Fibroblast of lung (primary cell): ENCODE measurements around the gene CRYGA. TPM values are rescaled to one million over a fixed set of nuclear protein-coding genes. Genes with fewer than 3 reads are reported as not detected.

Experiments
- DNase-seq, 2 donors: peaks; one replicate each; pipeline versions ENCODE4 v3.0.0 to v3.0.0-alpha.2; 2010; ENCODE audit warnings: low read depth in 2 of 2
- H2AFZ ChIP-seq: 2 replicates; pipeline ENCODE4 v1.5.1; 2012; ENCODE audit warnings: low read length, control low read depth, inconsistent platforms
- H3K27ac ChIP-seq: 2 replicates; pipeline ENCODE4 v1.5.1; 2011; ENCODE audit warnings: low read length, control low read depth; ENCODE audit not compliant: insufficient read depth
- H3K27me3 ChIP-seq: 2 replicates; pipeline ENCODE4 v1.5.1; 2011; ENCODE audit warnings: mild to moderate bottlenecking, low read length; ENCODE audit not compliant: control insufficient read depth, insufficient read depth
- H3K36me3 ChIP-seq: 2 replicates; pipeline ENCODE4 v1.5.1; 2011; ENCODE audit warnings: low read length; ENCODE audit not compliant: control insufficient read depth, insufficient read depth
- H3K4me1 ChIP-seq: 2 replicates; pipeline ENCODE4 v1.5.1; 2011; ENCODE audit warnings: low read length; ENCODE audit not compliant: control insufficient read depth, insufficient read depth; ENCODE audit errors: extremely low read depth
- H3K4me2 ChIP-seq: 2 replicates; pipeline ENCODE4 v1.5.1; 2011; ENCODE audit warnings: low read length, control low read depth; ENCODE audit not compliant: insufficient read depth; ENCODE audit errors: extremely low read depth
- H3K4me3 ChIP-seq, 4 experiments: fragments of 200-600 bp in 1 of 4; sonication (generic) in 1 of 4; replicated peaks in 1 of 4; 2 replicates each; pipeline ENCODE4 v1.5.1; 2011 to 2016; ENCODE audit warnings: low read length in 4 of 4, low read depth in 3 of 4, mild to moderate bottlenecking in 3 of 4, control low read depth in 2 of 4, inconsistent platforms in 1 of 4, mixed read lengths in 1 of 4; ENCODE audit not compliant: insufficient read depth in 1 of 4; ENCODE audit errors: control extremely low read depth in 1 of 4
- H3K79me2 ChIP-seq: 2 replicates; pipeline ENCODE4 v1.5.1; 2012; ENCODE audit warnings: mild to moderate bottlenecking, low read length, inconsistent platforms; ENCODE audit not compliant: control insufficient read depth, insufficient read depth
- H3K9ac ChIP-seq: 2 replicates; pipeline ENCODE4 v1.5.1; 2011; ENCODE audit warnings: mild to moderate bottlenecking, low read length, control low read depth; ENCODE audit not compliant: insufficient read depth
- H3K9me3 ChIP-seq: 2 replicates; pipeline ENCODE4 v1.5.1; 2012; ENCODE audit warnings: low read depth, low read length; ENCODE audit not compliant: control insufficient read depth, insufficient read depth
- H4K20me1 ChIP-seq: 2 replicates; pipeline ENCODE4 v1.5.1; 2011; ENCODE audit warnings: low read length; ENCODE audit not compliant: control insufficient read depth, insufficient read depth; ENCODE audit errors: extremely low read depth
- CTCF ChIP-seq, 2 donors: IDR thresholded peaks in 1 of 2; conservative IDR thresholded peaks in 1 of 2; 1 replicate in 1 of 2; 2 replicates in 1 of 2; pipeline ENCODE4 v1.5.1; 2011 to 2012; ENCODE audit warnings: low read length in 2 of 2, control low read depth in 1 of 2, inconsistent platforms in 1 of 2, low read depth in 1 of 2, mild to moderate bottlenecking in 1 of 2
- EZH2 ChIP-seq: IDR thresholded peaks from 2 replicates; pipeline ENCODE4 v1.5.1; 2012; ENCODE audit warnings: low read length, control low read depth, mild to moderate bottlenecking; ENCODE audit errors: missing control alignments
- polyA plus RNA-seq, 2 donors: library from polyadenylated mRNA; depleted of rRNA in 1 of 2; stranded (reverse) in 1 of 2; unstranded in 1 of 2; fragments of >200 nt; gene quantifications; 2 replicates each; pipeline ENCODE4 v1.2.1, GENCODE V29; 2011 to 2012; ENCODE audit warnings: missing spikeins in 1 of 2
- total RNA-seq: library from RNA; depleted of rRNA; stranded (reverse); fragments of >200 nt; gene quantifications from 2 replicates; pipeline ENCODE4 v1.2.1, GENCODE V29; 2014

The CRYGA gene
- total and polyA plus RNA-seq, 2 donors (not counting 1 experiment from before 2014, with no cell fraction given): not detected

- H3K9me3 ChIP-seq: no peaks in the 10 kb centered on the region
- H3K4me1 ChIP-seq: no peaks in the 10 kb centered on the region
- no peak overlapping the region for H3K4me2 ChIP-seq
- no peaks in the 10 kb centered on the region for H3K36me3 ChIP-seq
- H3K79me2 ChIP-seq: no peaks in the 10 kb centered on the region
- no peaks in the 10 kb centered on the region for H3K27me3 ChIP-seq
- H3K27ac ChIP-seq: no peak overlapping the region
- no peak overlapping the region for H3K4me3 ChIP-seq
- DNase-seq: no peak
- H4K20me1 ChIP-seq: no peaks in the 10 kb centered on the region
- TF ChIP-seq EZH2 (no peak), CTCF (conservative IDR thresholded peaks at IDR 0.05 in 1 of 2, IDR thresholded peaks at IDR 0.05 in 1 of 2; ENCODE audit: low read depth in 1 of 2, low read length in 2 of 2) (no peak)
- no peak overlapping the region for H2AFZ ChIP-seq
- no peak overlapping the region for H3K9ac ChIP-seq
Measured at GRCh38 chr2:208192611-208193236, 29.3 kb upstream of the CRYGA start.

- no peaks in the 10 kb centered on the region for H3K36me3 ChIP-seq
- TF ChIP-seq EZH2 (no peak), CTCF (conservative IDR thresholded peaks at IDR 0.05 in 1 of 2, IDR thresholded peaks at IDR 0.05 in 1 of 2; ENCODE audit: low read depth in 1 of 2, low read length in 2 of 2) (no peak)
- no peaks in the 10 kb centered on the region for H3K9me3 ChIP-seq
- no peak for DNase-seq
- H3K9ac ChIP-seq: no peak within 1 kb of the TSS
- H3K4me1 ChIP-seq: no peaks in the 10 kb centered on the region
- H2AFZ ChIP-seq: no peak within 1 kb of the TSS
- no peak within 1 kb of the TSS for H3K4me3 ChIP-seq
- H3K27me3 ChIP-seq: no peaks in the 10 kb centered on the region
- no peaks in the 10 kb centered on the region for H4K20me1 ChIP-seq
- no peaks in the 10 kb centered on the region for H3K79me2 ChIP-seq
- no peak within 1 kb of the TSS for H3K4me2 ChIP-seq
- H3K27ac ChIP-seq: no peak within 1 kb of the TSS
Measured at GRCh38 chr2:208189810-208190503, 26.6 kb upstream of the CRYGA start, which contains the start of gene C2orf80. C2orf80 (minus strand) TSS chr2:208190030; CDS start chr2:208186986, 3,044 bp downstream.

- no peak overlapping the region for H3K27ac ChIP-seq
- H3K4me2 ChIP-seq: no peak overlapping the region
- DNase-seq: no peak
- no peaks in the 10 kb centered on the region for H3K27me3 ChIP-seq
- TF ChIP-seq CTCF (conservative IDR thresholded peaks at IDR 0.05 in 1 of 2, IDR thresholded peaks at IDR 0.05 in 1 of 2; ENCODE audit: low read depth in 1 of 2, low read length in 2 of 2) (no peak), EZH2 (no peak)
- H3K4me1 ChIP-seq: no peaks in the 10 kb centered on the region
- H3K36me3 ChIP-seq: no peaks in the 10 kb centered on the region
- H3K4me3 ChIP-seq: no peak overlapping the region
- H3K79me2 ChIP-seq: no peaks in the 10 kb centered on the region
- H2AFZ ChIP-seq: no peak overlapping the region
- H3K9ac ChIP-seq: no peak overlapping the region
- no peaks in the 10 kb centered on the region for H4K20me1 ChIP-seq
- H3K9me3 ChIP-seq: no peaks in the 10 kb centered on the region
Measured at GRCh38 chr2:208189069-208189809, 25.9 kb upstream of the CRYGA start.
